Upper lobe of left lung (tissue), 4 donors: ENCODE data around the gene KIAA1755.

ENCODE experiments used
- POLR2A ChIP-seq, 4 donors: fragments of 450-650 bp; IDR thresholded peaks; one replicate each; pipeline ENCODE4 v1.5.1; 2016 to 2017; ENCODE audit warnings: antibody characterized with exemption in 4 of 4, mild to moderate bottlenecking in 2 of 4
- POLR2AphosphoS5 ChIP-seq, 2 donors: sonication (generic); formaldehyde crosslinking; IDR thresholded peaks; one replicate each; pipeline ENCODE4 v1.5.1; 2017; ENCODE audit warnings: antibody characterized with exemption in 2 of 2
- TF ChIP-seq, protein P1 (sequence below), 6 experiments: fragments of 450-650 bp in 4 of 6; fragments of 200-600 bp in 2 of 6; sonication (generic) in 2 of 6; IDR thresholded peaks; one replicate each; pipeline ENCODE4 v1.5.1; 2016 to 2019; ENCODE audit warnings: antibody characterized with exemption in 6 of 6

DNA sequence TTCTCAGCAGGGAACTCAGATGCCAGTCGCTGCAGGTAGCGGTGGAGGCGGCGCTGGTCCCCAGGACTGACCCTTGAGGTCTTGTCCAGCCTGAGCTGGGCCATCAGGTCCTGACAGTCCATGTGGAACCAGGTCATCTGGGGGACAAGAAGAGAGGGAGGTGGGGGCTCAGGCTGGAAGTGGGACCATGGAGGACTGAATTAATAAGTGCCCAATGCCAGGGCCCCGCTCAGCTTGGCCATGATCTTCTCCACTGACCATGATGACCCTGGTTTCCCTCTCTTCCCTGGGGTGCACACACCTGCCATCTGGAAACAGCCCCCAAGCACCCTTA is 47.0 kb downstream of the KIAA1755 start:
- TF ChIP-seq, protein P1, sequence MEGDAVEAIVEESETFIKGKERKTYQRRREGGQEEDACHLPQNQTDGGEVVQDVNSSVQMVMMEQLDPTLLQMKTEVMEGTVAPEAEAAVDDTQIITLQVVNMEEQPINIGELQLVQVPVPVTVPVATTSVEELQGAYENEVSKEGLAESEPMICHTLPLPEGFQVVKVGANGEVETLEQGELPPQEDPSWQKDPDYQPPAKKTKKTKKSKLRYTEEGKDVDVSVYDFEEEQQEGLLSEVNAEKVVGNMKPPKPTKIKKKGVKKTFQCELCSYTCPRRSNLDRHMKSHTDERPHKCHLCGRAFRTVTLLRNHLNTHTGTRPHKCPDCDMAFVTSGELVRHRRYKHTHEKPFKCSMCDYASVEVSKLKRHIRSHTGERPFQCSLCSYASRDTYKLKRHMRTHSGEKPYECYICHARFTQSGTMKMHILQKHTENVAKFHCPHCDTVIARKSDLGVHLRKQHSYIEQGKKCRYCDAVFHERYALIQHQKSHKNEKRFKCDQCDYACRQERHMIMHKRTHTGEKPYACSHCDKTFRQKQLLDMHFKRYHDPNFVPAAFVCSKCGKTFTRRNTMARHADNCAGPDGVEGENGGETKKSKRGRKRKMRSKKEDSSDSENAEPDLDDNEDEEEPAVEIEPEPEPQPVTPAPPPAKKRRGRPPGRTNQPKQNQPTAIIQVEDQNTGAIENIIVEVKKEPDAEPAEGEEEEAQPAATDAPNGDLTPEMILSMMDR (IDR thresholded peaks at IDR 0.05) = no peak
- TF ChIP-seq POLR2A (IDR thresholded peaks at IDR 0.05) (no peak), POLR2AphosphoS5 (IDR thresholded peaks at IDR 0.05) (no peak)
